Measurements from ENCODE around the gene CCNY.

DNA sequence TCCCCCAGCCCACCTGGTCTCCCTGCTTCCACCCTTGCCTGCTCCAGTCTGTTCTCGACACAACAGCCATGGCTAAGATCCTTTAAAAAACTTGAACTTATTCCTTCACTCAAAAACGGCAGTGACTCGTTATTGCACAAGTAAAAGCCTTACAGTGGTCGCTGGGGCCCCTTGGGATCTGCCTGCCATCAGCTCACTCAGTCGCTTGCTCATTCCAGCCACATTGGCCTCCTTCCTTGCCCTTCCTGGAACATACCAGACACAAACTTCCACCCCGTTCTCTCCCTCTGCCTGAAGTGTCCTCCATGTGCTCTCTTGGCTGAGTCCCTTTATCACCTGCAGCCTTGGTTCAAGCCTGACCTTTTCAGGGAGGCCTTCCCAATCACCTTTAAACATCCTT is 4.7 kb downstream of the CCNY start:
- TF ChIP-seq, protein P1, sequence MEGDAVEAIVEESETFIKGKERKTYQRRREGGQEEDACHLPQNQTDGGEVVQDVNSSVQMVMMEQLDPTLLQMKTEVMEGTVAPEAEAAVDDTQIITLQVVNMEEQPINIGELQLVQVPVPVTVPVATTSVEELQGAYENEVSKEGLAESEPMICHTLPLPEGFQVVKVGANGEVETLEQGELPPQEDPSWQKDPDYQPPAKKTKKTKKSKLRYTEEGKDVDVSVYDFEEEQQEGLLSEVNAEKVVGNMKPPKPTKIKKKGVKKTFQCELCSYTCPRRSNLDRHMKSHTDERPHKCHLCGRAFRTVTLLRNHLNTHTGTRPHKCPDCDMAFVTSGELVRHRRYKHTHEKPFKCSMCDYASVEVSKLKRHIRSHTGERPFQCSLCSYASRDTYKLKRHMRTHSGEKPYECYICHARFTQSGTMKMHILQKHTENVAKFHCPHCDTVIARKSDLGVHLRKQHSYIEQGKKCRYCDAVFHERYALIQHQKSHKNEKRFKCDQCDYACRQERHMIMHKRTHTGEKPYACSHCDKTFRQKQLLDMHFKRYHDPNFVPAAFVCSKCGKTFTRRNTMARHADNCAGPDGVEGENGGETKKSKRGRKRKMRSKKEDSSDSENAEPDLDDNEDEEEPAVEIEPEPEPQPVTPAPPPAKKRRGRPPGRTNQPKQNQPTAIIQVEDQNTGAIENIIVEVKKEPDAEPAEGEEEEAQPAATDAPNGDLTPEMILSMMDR (IDR thresholded peaks at IDR 0.05) = no peak
- TF ChIP-seq POLR2A (IDR thresholded peaks at IDR 0.05) = no peak
